Vagina (tissue), 2 donors: Measurements from ENCODE around the gene SHROOM2.

Source experiments
- POLR2A ChIP-seq, 2 donors: fragments of 450-650 bp; IDR thresholded peaks; one replicate each; pipeline ENCODE4 v1.6.1; 2017; ENCODE audit warnings: antibody characterized with exemption in 2 of 2, mild to moderate bottlenecking in 2 of 2, moderate library complexity in 2 of 2
- POLR2AphosphoS5 ChIP-seq, 2 donors: sonication (generic); formaldehyde crosslinking; IDR thresholded peaks; one replicate each; pipeline ENCODE4 v1.9.0; 2017; ENCODE audit warnings: antibody characterized with exemption in 2 of 2, mild to moderate bottlenecking in 2 of 2, low read depth in 1 of 2; ENCODE audit not compliant: insufficient read depth in 1 of 2

GRCh38 chrX:9947131-9947794 lies 161.0 kb downstream of the SHROOM2 start:
- no peak for TF ChIP-seq POLR2A (IDR thresholded peaks at IDR 0.05)
- TF ChIP-seq POLR2AphosphoS5 (IDR thresholded peaks at IDR 0.05; ENCODE audit: insufficient read depth in 1 of 2, low read depth in 1 of 2) = no peak
